Cardiac muscle cell (in vitro differentiated cells and primary cell): ENCODE results near the gene UQCR10. TPM values are rescaled to one million over a fixed set of nuclear protein-coding genes. Genes with fewer than 3 reads are reported as not detected.

Experiments
- DNase-seq, 2 donors: peaks; one replicate each; pipeline versions ENCODE4 v3.0.0 to v3.0.0-alpha.2; 2010 to 2017; ENCODE audit warnings: low read depth in 1 of 2, low spot score in 1 of 2
- H3K27ac ChIP-seq: fragments of 200-600 bp; sonication (generic); 2 replicates; pipeline ENCODE4 v1.5.1; 2016
- H3K27me3 ChIP-seq: fragments of 200-600 bp; sonication (generic); 2 replicates; pipeline ENCODE4 v1.6.0; 2016; ENCODE audit warnings: control low read depth
- H3K36me3 ChIP-seq: fragments of 200-600 bp; sonication (generic); 2 replicates; pipeline ENCODE4 v1.5.1; 2016; ENCODE audit warnings: control low read depth
- H3K4me1 ChIP-seq: fragments of 200-600 bp; sonication (generic); 2 replicates; pipeline ENCODE4 v1.8.1; 2017; ENCODE audit warnings: low read depth, mild to moderate bottlenecking, mixed run types
- H3K4me3 ChIP-seq: fragments of 200-600 bp; sonication (generic); 2 replicates; pipeline ENCODE4 v1.5.1; 2016; ENCODE audit warnings: mild to moderate bottlenecking
- H3K9me3 ChIP-seq: fragments of 200-600 bp; sonication (generic); 2 replicates; pipeline ENCODE4 v1.5.1; 2017; ENCODE audit warnings: low read depth, mild to moderate bottlenecking, control low read depth
- polyA plus RNA-seq: library from polyadenylated mRNA; unstranded; fragments of >200 nt; fragmentation: Nextera tagmentation; extraction: Ambion mirVana; gene quantifications from 2 replicates; pipeline ENCODE4 v1.2.1, GENCODE V29; 2016
- total RNA-seq: library from RNA; depleted of rRNA; stranded (reverse); fragments of >200 nt; gene quantifications from 2 replicates; pipeline ENCODE4 v1.2.3, GENCODE V29; 2016
- TF ChIP-seq, protein P1 (sequence below): IDR thresholded peaks from 2 replicates; pipeline ENCODE4 v1.5.1; 2012; ENCODE audit warnings: low read depth, mild to moderate bottlenecking, low read length

UQCR10 gene
- total and polyA plus RNA-seq, 2 experiments from 2014 or later = 107 to 613 TPM

DNA sequence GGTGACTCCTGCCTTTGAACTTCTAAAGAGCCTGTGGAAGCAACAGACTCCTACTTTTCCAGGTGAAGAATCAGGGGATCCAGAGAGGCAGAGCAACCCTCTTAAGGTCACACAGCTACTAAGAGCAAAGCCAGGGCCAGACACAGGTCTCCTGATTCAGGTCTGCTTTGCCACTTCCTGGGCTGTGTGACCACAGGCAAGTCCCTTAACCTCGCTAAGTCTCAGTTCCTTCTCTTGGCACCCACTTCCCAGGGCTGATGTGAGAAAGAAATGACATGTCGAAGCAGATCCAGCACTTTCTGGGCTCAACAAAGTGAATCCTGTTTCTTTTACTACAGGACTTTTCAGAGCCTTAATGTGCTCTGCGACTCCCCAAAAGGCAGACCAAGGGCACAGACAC is 30.2 kb downstream of the UQCR10 start:
- peaks cover 8% of the 10 kb centered on the region for H3K36me3 ChIP-seq
- H3K4me1 ChIP-seq = peaks cover 11% of the 10 kb centered on the region
- no peaks in the 10 kb centered on the region for H3K9me3 ChIP-seq
- H3K27ac ChIP-seq = no peak overlapping the region
- DNase-seq = no peak
- TF ChIP-seq, protein P1, sequence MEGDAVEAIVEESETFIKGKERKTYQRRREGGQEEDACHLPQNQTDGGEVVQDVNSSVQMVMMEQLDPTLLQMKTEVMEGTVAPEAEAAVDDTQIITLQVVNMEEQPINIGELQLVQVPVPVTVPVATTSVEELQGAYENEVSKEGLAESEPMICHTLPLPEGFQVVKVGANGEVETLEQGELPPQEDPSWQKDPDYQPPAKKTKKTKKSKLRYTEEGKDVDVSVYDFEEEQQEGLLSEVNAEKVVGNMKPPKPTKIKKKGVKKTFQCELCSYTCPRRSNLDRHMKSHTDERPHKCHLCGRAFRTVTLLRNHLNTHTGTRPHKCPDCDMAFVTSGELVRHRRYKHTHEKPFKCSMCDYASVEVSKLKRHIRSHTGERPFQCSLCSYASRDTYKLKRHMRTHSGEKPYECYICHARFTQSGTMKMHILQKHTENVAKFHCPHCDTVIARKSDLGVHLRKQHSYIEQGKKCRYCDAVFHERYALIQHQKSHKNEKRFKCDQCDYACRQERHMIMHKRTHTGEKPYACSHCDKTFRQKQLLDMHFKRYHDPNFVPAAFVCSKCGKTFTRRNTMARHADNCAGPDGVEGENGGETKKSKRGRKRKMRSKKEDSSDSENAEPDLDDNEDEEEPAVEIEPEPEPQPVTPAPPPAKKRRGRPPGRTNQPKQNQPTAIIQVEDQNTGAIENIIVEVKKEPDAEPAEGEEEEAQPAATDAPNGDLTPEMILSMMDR = no peak
- H3K27me3 ChIP-seq = no peaks in the 10 kb centered on the region
- no peak overlapping the region for H3K4me3 ChIP-seq

DNA sequence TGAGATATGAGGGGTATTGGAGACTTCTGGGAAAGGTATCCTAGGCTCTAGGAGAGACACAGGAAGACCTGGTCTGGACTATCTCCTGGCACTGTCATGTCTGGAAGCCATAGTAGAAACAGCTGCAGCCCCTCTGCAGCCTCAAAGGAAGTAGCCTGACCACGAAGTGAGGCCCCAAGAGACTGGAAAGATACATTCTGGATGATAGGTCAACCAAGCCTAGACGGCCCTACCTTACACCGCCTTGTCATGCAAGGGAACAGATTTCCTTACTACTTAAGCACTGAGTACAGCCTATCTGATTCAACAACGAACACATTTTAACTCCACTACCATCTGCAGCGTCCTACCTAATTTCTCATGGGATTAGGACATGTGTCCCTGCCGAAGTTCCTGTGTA is 31.1 kb downstream of the UQCR10 start:
- peak in 1 of 2 donors; percentile 37 for DNase-seq
- Histone ChIP-seq H3K27me3 (no peaks in the 10 kb centered on the region), H3K27ac (no peak overlapping the region), H3K4me1 (peaks cover 11% of the 10 kb centered on the region), H3K36me3 (peaks cover 9% of the 10 kb centered on the region), H3K9me3 (no peaks in the 10 kb centered on the region), H3K4me3 (no peak overlapping the region)
- TF ChIP-seq, protein P1 = no peak

DNA sequence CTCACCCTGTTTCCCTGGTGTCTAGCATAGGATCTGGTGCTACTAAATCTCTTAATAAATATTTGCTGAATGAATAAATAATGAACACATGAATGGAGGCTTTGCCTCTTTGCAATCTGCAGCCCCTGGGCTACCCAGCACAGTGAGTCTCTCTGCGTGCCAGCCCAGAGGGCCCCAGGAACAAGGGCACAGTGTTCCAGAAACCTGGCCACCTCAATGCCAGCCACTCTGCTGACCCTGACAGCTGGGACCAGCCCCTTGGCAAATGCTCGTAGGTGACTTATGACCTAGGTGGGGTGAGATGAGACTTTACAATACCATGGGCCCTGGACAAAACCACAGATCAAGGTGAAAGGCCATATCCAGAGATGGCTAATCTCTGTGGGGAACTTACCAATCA is 31.6 kb downstream of the UQCR10 start:
- TF ChIP-seq, protein P1 = no peak
- no peak overlapping the region for H3K4me3 ChIP-seq
- no peaks in the 10 kb centered on the region for H3K9me3 ChIP-seq
- DNase-seq = no peak
- H3K36me3 ChIP-seq = peaks cover 14% of the 10 kb centered on the region
- no peaks in the 10 kb centered on the region for H3K27me3 ChIP-seq
- H3K27ac ChIP-seq = no peak overlapping the region
- peaks cover 11% of the 10 kb centered on the region for H3K4me1 ChIP-seq

DNA sequence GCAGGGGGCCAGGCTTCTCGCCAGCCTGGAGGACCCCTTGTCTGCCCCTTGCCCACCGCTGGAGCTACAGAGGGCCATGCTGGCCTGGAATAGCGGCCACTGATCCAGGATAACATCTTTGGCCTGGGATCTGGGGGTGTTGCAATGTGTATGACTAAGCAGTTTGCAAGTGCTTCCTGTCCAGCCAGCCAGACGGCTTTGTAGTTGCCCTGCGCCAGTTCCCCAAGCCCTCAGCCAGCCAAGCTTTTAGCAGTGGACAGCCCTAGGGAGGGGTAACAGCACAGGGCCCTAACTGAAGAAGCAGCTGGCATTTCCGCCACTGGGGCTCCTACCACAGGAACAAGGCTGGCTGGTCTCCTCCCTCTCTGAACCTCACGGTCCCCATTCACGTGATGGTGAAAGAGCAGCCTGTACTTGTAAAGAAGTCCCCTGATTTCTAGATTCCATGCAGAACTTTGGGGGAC is 32.1 kb downstream of the UQCR10 start:
- TF ChIP-seq, protein P1 = no peak
- Histone ChIP-seq H3K4me1 (peaks cover 16% of the 10 kb centered on the region), H3K27ac (no peak overlapping the region), H3K9me3 (no peaks in the 10 kb centered on the region), H3K27me3 (no peaks in the 10 kb centered on the region), H3K36me3 (peaks cover 14% of the 10 kb centered on the region), H3K4me3 (no peak overlapping the region)
- peak in 1 of 2 donors; percentile 97 for DNase-seq

DNA sequence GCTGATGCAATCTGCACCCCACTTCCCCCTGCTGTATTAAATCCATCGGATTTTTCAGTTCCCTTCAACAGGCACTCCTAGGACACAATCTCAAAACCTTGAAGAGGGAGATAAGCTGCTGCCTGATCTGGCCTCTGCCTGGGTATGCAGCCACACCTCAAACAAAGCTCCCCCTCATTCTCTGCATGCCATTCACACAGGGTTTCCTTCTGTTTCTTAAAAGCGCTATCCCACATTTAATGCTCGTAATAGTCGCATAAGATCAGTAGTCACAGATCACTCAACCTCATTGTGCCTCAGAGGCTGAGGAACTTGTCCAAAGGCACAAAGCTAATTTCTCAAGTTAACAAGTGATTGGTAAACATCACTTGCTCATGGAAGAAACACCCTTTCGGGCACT is 34.0 kb downstream of the UQCR10 start:
- peaks cover 23% of the 10 kb centered on the region for H3K36me3 ChIP-seq
- H3K27ac ChIP-seq = peak overlapping the region; percentile 70
- H3K9me3 ChIP-seq = no peaks in the 10 kb centered on the region
- TF ChIP-seq, protein P1 = no peak
- H3K27me3 ChIP-seq = no peaks in the 10 kb centered on the region
- no peak overlapping the region for H3K4me3 ChIP-seq
- H3K4me1 ChIP-seq = peaks cover 16% of the 10 kb centered on the region
- DNase-seq = peak; percentile 51 to 56

DNA sequence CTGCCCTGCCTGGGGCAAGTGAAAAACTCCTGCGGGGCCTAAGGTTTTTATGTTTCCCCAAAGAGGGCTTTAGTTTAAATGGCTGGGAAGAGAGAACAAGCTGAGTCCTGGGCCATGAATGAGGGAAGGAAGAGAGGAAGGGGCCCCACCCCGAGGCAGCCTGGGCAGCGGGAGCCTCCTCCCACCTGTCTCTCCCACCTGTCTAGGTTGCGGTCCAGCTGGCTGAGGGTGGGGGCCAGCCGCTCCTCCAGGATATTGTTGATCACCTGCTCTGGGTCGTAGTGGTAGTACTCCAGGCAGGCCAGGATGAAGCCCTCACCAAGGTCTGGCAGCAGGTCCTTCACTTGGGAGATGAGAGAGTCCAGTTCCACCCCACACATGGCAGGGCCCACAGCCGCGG is 34.6 kb downstream of the UQCR10 start:
- Histone ChIP-seq H3K27ac (peak overlapping the region; percentile 70), H3K9me3 (no peaks in the 10 kb centered on the region), H3K27me3 (no peaks in the 10 kb centered on the region), H3K4me1 (peaks cover 16% of the 10 kb centered on the region), H3K4me3 (no peak overlapping the region), H3K36me3 (peaks cover 28% of the 10 kb centered on the region)
- no peak for DNase-seq
- TF ChIP-seq, protein P1 = no peak
